PC-9 (cell line): ENCODE measurements around the gene VAV2.

Experiments used
- CTCF ChIP-seq: fragments of 200-600 bp; sonication (generic); conservative IDR thresholded peaks from 2 replicates; pipeline ENCODE4 v1.6.1; 2017; ENCODE audit warnings: mixed run types, antibody characterized with exemption, mild to moderate bottlenecking, moderate library complexity
- EZH2 ChIP-seq: fragments of 200-600 bp; sonication (generic); IDR thresholded peaks from 2 replicates; pipeline ENCODE4 v1.8.0; 2017; ENCODE audit warnings: antibody characterized with exemption, low read depth

GRCh38 chr9:133830310-133830709, 161.8 kb downstream of the VAV2 start:
- TF ChIP-seq CTCF (no peak), EZH2 (no peak)
